Vagina (tissue), 2 donors: ENCODE data around the gene ZBTB7A.

Experiments
- POLR2A ChIP-seq, 2 donors: fragments of 450-650 bp; IDR thresholded peaks; one replicate each; pipeline ENCODE4 v1.6.1; 2017; ENCODE audit warnings: antibody characterized with exemption in 2 of 2, mild to moderate bottlenecking in 2 of 2, moderate library complexity in 2 of 2
- POLR2AphosphoS5 ChIP-seq, 2 donors: sonication (generic); formaldehyde crosslinking; IDR thresholded peaks; one replicate each; pipeline ENCODE4 v1.9.0; 2017; ENCODE audit warnings: antibody characterized with exemption in 2 of 2, mild to moderate bottlenecking in 2 of 2, low read depth in 1 of 2; ENCODE audit not compliant: insufficient read depth in 1 of 2
- TF ChIP-seq, protein P1 (sequence below), 3 experiments: fragments of 450-650 bp in 2 of 3; fragments of 200-600 bp in 1 of 3; sonication (generic) in 1 of 3; IDR thresholded peaks; one replicate each; pipeline ENCODE4 v1.5.1; 2017 to 2019; ENCODE audit warnings: antibody characterized with exemption in 3 of 3, mild to moderate bottlenecking in 2 of 3, moderate library complexity in 2 of 3

DNA sequence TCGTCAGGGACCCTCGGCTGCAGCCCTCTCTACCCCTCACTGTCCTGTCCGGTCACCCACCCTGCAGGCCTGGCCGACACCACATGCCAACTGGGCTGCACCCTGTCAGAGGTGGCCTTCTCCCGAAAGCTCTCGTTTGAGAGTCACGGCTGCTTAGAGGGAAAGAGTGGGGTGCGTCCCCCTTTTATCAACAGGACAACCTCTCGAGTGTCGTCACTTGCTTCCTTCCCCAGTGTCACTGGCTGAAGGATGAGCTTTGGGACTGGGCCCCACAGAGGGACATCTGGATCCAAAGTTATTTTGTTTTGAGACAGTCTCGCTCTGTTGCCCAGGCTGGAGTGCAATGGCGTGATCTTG lies 28.8 kb upstream of the ZBTB7A start:
- TF ChIP-seq, protein P1, sequence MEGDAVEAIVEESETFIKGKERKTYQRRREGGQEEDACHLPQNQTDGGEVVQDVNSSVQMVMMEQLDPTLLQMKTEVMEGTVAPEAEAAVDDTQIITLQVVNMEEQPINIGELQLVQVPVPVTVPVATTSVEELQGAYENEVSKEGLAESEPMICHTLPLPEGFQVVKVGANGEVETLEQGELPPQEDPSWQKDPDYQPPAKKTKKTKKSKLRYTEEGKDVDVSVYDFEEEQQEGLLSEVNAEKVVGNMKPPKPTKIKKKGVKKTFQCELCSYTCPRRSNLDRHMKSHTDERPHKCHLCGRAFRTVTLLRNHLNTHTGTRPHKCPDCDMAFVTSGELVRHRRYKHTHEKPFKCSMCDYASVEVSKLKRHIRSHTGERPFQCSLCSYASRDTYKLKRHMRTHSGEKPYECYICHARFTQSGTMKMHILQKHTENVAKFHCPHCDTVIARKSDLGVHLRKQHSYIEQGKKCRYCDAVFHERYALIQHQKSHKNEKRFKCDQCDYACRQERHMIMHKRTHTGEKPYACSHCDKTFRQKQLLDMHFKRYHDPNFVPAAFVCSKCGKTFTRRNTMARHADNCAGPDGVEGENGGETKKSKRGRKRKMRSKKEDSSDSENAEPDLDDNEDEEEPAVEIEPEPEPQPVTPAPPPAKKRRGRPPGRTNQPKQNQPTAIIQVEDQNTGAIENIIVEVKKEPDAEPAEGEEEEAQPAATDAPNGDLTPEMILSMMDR (IDR thresholded peaks at IDR 0.05) = no peak
- TF ChIP-seq POLR2A (IDR thresholded peaks at IDR 0.05) (no peak), POLR2AphosphoS5 (IDR thresholded peaks at IDR 0.05; ENCODE audit: insufficient read depth in 1 of 2, low read depth in 1 of 2) (no peak)
